GM21717 (cell line): Measurements from ENCODE around the gene IMMP2L.

Source experiments
- ATAC-seq: cut with Tn5 transposase; IDR thresholded peaks from one replicate; pipeline ENCODE4 v1.9.1; 2021; ENCODE audit warnings: mild to moderate bottlenecking, moderate library complexity; ENCODE audit not compliant: unreplicated experiment

IMMP2L gene

DNA sequence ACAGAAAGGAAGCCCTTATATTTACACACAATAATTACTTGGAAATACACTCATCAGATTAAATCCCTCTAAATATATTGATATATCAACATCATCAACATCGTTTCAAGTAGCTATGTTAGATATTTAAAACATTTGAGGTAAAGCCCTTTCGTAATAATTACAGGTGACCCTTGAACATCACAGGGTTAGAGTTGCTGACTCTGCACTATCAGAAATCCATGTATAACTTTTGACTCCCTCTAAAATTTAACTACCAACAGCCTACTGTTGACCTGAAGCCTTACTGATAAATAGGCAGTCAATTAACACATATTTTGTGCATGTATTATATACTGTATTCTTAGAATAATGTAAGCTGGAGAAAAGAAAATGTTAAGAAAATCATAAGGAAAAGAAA, 505.9 kb downstream of the IMMP2L start:
- no peak for ATAC-seq

DNA sequence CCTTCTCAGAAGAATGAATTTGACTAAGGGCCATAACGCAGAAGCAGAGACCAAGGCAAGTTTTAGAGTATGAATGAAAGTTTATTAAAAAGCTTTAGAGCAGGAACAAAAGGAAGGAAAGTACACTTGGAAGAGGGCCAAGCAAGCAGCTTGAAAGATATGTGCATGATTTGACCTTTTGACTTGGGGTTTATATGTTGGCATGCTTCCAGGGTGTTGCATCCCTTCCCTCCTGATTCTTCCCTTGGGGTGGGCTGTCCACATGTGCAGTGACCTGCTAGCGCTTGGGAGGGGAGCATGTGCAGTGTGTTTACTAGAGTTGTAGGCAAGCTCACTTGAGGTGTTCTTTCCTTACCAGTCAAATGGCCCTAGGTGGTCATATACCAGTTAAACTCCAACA, 509.3 kb downstream of the IMMP2L start:
- no peak for ATAC-seq

DNA sequence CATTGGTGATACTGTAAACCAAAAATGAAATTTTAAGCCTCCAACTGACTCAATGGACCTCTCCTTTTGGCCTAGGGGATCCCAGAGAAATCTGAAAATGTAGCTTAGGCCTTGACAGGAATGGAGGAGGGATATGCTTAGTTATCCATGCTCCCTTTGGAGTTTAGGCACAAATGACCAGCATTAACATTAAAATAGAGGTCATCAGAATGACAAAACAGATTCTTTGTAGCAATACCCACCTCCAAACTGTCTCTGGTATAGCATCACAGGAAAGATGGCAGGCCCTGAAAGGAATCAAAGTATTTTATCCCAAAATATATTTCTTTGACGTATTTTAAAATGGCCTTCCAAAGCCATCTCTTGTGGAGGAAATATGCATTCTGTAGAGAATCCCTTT, 510.5 kb downstream of the IMMP2L start:
- no peak for ATAC-seq

DNA sequence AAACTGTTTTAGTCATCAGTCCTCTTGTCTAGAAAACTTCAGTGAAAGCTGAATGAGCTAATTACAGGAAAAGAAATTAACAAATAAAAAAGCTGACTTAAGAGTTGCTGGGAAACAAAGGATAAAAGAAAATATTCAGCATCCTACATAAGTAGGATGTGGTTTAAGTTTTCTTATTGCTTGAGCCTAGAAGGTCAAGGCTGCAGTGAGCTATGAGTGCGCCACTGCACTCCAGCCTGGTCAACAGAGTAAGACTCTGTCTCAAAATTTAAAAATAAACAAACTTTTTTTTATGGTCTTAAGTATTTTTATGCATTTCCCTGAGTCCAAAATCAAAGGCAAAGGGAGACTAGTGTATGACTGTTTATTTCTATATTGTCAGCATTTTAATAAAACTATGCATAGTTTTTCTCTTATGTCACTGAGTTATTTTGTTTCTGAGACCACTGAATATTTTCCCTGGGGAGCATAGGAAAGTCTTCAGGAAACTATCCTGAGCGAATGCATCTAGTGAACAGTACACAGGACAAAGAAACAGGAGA, 511.3 kb downstream of the IMMP2L start:
- no peak for ATAC-seq

DNA sequence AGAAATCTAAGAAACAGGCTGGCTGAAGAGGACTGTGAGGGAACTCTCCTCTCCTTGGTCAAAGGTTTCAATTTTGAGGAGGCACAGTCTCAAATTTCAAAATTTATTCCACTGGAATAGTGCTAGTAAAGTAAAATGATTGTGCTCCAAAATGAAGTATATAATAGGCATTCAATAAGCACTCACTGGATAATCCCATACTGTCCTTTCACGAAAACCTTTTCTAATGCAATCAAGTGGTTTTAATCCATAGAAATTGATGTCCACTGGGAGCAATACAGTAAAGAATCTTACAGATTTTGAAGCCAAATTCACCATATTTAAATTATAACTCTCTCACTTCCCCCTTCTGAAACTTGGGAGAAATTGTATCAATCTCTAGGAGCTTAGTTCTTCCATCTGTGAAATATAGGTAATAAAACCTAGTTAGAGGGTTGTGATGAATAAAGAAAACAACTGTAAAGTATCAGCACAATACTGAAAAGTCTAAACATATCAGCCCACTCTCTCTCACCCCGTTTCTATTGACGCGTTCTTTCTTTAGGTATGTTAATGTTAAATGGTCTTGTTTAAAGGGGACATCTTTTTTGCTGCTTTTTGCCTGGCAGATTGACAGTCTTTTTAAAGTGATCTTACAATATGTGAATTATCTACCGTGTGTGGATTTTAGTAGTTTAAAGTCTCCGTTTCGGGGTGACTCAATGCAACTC, 512.2 kb downstream of the IMMP2L start:
- ATAC-seq, result no peak

DNA sequence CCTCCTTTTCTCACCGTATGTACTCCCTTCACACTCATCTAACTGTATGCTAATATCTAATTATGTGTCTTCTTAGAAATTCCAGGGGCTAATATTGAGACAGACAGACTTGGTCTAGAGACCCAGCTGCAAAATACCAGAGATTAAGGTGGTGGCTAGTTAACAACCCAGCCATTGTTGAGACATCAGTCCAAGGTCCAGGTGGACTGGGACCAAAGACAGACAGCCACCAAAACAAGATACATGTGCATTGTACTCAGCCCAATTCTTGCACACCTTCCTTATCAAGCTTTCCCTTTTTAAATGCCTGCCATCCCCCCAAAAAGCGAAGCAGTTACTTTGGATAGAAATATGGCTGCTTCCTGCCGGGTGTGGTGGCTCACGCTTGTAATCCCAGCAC, 514.7 kb downstream of the IMMP2L start:
- no peak for ATAC-seq

DNA sequence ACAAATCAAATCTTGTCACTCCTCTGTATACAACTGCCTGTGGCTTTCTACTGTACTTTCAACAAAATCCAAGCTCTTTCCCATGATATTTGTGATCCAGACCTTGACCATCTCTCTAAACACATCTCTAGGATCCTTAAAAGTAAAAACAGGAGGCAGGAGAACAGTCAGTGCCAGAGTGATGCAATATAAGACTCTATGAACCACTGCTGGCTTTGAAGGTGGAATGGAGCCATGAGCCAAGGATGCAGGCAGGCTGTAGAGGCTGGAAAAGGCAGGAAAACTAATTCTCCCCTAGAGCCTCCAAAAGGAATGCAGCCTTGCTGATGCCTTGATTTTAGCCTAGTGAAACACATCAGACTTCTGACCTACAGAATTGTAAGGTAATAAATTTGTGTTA, 516.8 kb downstream of the IMMP2L start:
- ATAC-seq, result no peak

DNA sequence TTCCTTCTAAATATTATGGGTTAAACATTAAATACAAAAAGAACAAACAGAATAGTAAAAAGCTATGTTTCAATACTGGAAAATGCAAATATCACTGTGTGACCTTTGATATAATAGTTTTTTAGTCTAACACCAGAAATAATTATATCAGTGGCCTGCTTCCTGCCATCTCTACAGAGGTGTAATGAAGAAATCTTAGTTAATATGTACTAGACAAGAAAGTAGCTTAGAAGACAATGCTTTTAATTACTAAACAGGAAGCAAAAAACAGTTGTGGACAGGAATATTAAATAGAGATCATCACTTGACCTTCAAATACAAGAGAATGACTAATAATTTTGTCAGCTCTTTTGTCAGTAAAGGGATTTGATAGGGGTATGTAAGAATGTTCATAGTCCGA, 518.7 kb downstream of the IMMP2L start:
- no peak for ATAC-seq

DNA sequence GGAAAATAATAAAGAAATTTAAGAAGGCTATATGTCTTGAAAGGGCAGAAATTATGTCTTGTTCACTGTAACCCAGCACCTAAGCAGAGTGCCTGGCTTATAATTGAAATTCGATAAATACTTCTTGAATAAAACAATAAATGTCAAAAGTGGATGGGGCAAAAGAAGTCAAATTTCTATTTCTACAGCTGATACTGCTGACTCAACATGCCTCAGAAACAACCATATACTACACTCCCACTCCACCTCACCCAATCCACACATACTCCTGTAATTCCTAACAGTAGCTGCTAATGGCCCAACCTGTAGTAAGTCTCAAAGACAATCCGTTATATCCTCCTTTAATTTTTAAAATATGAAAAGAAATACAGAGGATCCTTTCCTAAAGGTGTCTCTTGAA, 519.5 kb downstream of the IMMP2L start:
- no peak for ATAC-seq

DNA sequence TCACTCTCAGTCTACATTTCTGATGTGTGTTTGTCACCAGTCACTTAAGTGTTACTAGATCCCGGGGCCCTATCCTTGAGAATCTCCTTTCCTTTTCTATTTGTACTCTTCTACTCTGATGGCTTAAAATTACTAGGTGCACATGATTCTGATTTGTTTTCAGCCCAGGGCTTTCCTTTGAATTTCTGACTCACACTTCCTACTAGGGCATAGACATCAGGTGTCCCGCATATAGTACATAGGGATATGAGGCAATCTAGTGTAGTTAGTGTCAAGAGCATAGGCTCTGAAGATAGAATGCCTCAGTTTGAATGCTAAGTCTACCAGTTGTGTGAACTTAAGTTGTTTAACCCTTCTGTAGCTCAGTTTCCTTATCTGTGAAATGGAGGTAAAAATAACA, 520.7 kb downstream of the IMMP2L start:
- no peak for ATAC-seq

DNA sequence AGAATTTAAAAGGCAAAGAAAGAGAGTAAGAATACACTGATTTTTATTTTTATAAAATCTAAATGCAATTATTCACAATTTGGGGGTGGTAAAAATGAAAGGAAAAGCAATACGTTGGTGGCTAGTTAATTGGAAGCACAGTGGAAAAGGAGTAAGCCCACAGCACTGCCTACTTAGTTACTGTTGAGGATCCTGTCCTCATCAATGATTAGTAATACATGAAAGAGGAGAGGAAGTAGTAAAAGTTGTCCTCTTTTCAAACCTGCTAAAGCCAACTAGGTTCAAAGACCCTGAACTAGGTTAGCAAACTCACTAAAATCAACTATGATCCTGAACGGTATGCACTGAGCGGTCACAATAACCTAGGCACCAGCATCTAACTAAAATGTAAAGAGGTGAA, 524.1 kb downstream of the IMMP2L start:
- ATAC-seq, result no peak

DNA sequence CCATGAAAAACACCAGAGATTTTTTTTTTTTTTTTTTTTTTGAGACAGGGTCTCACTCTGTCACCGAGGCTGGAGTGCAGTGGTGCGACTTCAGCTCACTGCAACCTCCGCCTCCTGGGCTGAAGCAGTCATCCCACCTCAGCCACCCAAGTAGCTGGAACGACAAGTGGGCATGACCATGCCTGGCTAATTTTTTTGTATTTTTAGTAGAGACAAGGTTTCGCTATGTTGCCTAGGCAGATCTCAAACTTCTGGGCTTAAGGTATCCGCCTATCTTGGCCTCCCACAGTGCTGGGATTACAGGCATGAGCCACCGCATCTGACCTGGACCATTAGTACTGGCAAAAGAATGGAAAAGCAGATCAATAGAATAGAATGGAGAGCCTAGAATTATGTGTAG, 530.4 kb downstream of the IMMP2L start:
- no peak for ATAC-seq

DNA sequence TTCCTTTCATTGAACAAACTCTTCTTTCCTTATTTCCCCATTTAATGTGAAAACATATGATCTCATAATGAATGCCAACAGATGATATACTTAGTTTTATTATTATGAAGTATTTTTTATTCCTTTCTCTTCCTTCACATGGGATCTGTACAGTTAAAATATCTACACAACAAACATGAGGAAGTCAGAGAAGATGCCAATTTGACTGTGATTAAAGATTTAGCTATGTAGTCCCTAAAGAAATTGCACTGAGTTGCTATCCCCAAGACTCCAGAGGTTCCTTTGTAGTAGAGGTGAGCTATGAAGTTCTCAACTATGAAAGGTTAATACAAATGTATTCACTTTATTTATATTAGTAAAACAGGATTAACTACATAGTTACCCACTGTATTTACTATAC, 532.0 kb downstream of the IMMP2L start:
- no peak for ATAC-seq

DNA sequence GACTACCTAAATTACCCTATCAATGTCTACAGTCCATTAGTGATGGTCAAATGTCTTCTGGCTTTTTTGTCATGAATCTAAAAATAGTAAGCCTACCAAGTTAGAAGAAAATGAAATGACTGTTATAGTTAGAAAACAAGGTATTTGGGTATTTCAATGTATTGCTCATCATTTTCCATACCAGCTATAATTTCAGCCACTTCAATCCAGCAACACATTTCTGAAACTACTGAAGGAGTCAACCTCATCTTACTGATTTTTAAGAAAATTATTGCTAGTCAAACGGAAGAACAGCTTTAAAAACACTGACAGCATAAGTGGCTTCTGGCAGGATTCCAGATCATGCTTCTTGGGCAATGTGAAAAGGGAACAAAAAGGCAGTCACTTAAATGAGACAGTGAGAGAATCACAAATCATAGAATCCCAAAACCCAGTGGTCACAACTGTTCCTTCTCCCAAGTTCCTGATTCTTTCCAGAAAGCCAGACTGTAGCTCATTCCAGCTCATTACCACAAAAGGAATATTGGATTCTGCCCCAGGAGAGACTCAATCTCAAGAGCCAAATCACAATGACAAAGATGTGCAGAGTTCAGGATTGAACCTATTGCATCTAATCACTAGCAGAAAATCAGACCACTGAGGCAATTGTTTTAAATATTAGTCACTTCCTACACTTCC, 532.6 kb downstream of the IMMP2L start:
- ATAC-seq, result peak; percentile 70

DNA sequence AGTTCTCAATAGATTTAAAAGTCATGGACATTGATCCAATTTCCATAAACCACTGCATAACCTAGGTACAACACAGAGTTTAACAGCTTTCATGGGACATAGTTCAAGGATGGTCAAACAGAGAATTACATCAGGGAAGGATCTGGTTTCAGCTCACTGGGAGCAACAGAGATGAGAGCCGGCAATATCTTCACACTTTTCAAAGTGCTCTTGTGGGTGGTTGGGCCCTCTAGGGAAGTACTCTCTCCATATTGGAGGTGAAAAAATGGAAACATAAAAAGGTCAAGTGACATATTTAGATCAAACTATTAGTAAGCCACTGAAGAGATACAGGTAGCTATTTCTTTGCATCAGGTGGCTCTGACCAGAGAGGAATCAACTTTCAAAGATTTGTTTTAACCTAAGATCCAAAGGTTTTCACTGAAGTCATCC, 533.1 kb downstream of the IMMP2L start:
- peak; percentile 28 for ATAC-seq

DNA sequence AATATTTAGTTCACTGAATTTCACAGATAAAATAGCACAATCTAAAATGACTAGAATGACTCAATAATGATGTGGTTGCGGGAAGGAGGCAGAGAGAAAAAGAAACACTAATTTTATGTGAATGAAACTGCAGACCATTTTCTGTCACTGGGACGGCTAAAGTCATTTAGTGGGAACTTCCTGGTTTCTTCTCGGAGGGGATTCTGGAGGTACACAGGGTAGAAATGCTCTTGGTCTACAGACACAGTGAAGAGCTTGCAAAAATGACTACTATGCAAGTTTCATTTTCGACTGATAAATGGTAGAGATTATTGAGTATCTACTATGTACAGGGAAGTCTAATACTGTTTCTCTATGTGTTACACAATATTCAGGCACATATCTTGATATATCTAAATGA, 534.9 kb downstream of the IMMP2L start:
- no peak for ATAC-seq

DNA sequence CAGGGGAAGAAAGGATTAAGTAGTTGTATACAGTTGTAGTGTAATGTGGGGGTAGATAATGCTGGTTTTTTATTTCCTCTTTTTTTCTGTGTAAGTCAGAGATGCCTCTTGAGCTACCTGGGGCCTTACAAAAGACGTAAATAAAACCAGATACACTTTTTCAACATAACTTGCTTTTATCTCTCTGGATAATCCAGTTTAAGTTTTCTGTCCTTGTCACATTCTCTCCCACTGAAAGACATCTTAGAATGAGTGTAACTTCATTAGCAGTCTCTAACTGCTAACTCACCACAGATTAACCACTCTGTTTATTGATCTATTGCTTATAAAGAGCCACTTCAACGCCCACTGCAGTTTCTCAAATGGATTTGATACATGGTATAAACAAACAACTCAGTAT, 535.5 kb downstream of the IMMP2L start:
- ATAC-seq, result no peak

DNA sequence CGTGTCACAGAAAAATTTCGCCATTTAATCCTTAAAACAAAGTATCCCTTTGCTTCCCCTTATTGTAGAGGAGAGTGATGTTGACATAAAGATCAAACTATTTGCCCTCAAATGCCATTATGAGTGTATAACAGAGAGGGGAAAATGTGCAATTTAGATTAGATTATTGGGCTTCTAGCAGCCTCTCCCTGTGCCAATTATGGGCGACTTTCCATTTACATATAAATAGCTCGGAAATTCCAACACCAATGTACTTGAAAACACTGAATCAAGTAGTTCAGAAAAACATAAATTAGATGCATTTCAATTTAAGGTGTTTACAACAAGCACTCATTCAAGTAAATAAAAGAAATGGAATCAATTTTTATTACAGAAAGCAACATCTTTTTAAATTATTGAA, 535.9 kb downstream of the IMMP2L start:
- no peak for ATAC-seq

DNA sequence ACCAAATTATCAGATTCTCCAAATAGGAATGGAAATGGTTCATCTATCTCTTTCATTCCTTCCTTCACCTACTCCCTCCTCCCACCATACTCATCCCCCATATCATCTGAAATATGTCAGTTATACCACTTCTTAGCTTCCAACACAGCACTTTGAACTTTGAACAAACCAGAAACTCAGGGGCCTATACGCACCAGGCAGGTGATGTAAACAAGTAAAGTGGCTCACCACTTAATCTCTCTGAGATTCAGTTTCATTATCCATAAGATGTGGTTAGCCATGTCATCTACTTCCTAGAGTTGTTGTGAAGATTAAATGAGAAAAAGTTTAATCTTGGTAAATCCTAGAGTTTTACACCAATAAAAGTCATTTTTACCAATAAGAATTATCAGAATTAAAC, 537.3 kb downstream of the IMMP2L start:
- ATAC-seq, result no peak

DNA sequence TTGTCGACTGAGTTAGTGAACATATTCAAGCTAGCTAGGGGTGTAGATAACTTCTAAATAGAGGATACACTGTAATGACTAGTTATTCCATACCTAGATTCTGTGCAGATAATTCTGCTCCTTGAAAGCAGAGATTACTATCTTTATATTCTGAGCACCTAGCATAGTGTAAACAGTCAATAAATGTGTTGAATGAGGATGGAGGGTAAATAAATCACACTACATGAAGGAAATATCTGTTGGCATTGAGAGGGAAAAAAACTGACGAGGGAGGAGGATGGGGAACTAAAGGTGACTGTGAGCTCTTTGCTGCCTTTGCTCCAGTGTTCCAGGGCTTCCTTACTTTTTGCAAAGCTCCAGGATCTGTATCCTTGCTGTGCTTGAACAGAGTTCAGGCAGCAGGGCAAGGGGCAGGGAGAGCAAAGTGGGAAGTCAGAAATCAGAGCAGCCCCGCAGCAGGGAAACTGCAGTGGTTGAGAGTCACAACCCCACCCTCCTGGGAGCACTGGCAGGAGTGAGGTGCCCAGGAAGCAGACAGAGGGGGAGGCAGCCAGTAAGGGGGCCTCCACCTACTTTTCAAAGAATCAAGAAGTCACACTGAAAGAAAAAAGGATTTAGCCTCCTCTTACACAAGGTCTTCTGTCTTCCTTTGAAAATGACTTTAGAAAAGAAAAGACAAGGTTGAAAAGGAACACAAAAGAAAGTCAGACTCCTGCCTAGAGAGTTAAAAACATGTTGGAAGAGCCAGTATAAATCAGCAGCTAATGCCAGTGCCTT, 543.1 kb downstream of the IMMP2L start:
- no peak for ATAC-seq

DNA sequence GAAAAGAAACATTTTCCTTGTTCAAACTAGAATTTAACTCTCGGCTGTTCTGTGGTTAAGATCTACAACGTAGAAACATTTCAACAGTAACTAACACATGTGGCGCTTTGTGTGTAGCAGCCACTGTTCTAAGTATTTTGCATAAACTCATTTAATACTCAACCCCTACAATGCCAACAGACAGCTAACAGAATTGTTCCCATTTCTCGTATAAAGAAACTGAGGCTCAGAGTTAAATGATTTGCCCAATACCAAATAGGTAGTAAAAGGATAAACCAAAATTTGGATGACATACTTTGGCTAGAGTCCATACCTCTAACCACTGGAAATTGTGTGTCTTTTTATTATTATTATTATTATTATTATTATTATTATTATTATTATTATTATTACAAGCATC, 543.8 kb downstream of the IMMP2L start:
- no peak for ATAC-seq

DNA sequence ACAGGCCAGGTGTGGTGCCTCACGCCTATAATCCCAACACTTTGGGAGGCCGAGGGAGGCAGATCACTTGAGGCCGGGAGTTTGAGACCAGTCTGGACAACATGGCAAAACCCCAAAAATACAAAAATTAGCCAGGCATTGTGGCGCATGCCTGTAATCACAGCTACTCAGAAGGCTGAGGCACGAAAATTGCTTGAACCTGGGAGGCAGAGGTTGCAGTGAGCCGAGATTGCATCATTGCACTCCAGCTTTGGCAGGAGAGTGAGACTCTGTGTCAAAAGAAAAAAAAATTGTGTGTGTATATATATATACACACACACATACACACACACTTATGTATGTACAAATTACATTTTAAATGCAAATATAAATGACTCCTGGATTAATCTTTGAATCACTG, 548.2 kb downstream of the IMMP2L start:
- ATAC-seq, result no peak
